Mononuclear cell (primary cell): ENCODE measurements around the gene GTSE1. TPM values are rescaled to one million over a fixed set of nuclear protein-coding genes. Genes with fewer than 3 reads are reported as not detected.

Experiments
- H3K27me3 ChIP-seq: 2 replicates; pipeline ENCODE4 v1.6.0; 2011; ENCODE audit warnings: low read length, control low read depth; ENCODE audit not compliant: insufficient read depth
- H3K4me1 ChIP-seq: 2 replicates; pipeline ENCODE4 v1.5.1; 2011; ENCODE audit warnings: mild to moderate bottlenecking, low read length, control low read depth; ENCODE audit not compliant: insufficient read depth
- H3K4me3 ChIP-seq: 2 replicates; pipeline ENCODE4 v1.5.1; 2011; ENCODE audit warnings: mild to moderate bottlenecking, low read length, moderate library complexity
- H3K9me3 ChIP-seq: 2 replicates; pipeline ENCODE4 v1.5.1; 2011; ENCODE audit warnings: low read depth, mild to moderate bottlenecking, control low read depth, low read length
- total RNA-seq: library from RNA; depleted of rRNA; stranded (reverse); fragments of >200 nt; gene quantifications from one replicate; pipeline ENCODE4 v1.2.3, GENCODE V29; 2012

Gene GTSE1
- total RNA-seq, 1 donor = 0.52 TPM

DNA sequence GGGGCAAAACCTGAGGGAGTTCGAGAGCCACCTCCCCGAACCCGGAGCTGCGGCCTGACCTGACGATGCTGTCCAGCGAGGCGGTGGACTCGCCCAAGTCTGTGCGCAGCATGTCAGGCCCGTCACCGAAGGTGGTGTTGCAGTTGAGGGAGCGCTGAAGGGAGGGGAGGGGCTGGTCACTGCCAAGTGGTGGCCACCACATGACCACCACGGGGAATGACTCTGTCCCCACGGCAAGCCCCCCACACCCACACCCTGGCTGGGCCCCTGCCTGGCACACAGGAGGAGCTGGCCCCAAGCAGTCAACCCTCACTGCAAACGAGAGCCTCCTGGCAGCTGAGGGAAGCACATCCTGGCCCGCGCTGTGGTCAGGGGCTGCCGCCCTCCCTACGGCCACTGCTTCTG is 69.7 kb downstream of the GTSE1 start:
- H3K4me1 ChIP-seq = peaks cover 17% of the 10 kb centered on the region
- no peaks in the 10 kb centered on the region for H3K9me3 ChIP-seq
- H3K27me3 ChIP-seq = no peaks in the 10 kb centered on the region
- H3K4me3 ChIP-seq = no peak overlapping the region

DNA sequence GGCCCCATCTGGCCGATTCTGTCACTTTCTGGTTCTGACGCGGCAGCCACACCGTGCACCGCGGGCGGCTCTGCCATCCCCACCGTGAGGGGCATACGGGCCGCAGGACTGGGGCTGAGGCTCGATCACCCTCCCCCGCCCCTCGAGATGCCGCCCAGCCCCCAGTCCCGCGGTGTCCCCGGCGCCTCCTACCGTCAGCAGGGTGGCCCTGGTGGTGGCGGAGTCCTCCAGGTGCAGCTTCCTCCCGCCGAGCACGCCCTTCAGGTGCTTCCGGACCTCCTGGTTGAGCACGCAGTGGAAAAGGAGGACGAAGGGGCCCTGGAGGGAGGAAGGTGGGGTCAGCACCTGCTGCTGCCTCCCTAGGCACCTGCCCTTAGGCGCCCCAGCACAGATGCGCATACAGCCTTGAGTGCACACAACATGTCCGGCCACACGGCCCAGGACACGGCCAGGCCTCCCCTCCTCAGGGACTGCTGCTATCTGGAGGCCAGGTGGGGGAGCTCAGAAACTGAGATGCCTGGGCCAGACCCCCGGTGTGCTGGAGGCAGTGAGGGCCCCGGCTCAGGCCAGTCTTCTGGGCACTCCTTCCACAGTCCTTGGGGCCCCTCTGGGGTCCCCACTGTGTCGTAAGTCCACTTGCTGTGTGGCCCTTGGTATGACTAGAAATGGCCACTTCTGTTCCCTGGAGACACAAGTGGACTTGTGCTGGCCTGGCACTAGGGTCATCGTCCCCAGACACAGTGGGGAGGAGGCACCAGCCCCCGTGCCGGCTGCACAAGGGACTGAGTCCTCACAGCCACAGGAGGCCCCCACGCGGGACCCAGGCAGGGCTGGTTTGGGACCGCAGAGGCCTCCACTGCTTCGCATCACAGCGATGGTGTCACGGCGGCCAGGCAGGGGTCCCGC is 70.4 kb downstream of the GTSE1 start:
- Histone ChIP-seq H3K9me3 (no peaks in the 10 kb centered on the region), H3K27me3 (no peaks in the 10 kb centered on the region), H3K4me3 (peak overlapping the region; percentile 13), H3K4me1 (peaks cover 22% of the 10 kb centered on the region)

GRCh38 chr22:46367707-46368191 is 71.1 kb downstream of the GTSE1 start:
- H3K27me3 ChIP-seq = no peaks in the 10 kb centered on the region
- H3K4me3 ChIP-seq = peak overlapping the region; percentile 13
- no peaks in the 10 kb centered on the region for H3K9me3 ChIP-seq
- H3K4me1 ChIP-seq = peaks cover 23% of the 10 kb centered on the region

DNA sequence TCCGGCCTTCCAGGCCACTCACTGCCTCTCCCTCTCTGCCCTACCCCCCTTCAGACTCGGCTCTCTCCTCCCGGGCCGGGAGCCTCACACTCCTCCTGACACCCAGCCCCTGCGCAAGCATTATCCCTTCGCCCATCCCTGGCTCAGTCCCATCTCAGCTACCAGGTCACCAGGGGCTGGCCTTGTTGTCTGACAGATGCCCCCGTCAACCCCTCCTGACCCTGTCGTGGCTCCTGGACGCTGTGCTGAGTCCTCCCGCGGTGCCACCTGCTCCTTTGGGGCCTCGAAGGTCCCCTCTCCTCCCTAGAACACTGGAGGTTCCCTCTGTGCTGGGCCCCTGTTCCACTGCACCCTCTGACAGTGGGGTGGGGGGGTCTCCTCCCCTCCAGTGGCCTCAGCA is 71.8 kb downstream of the GTSE1 start:
- Histone ChIP-seq H3K4me3 (no peak overlapping the region), H3K4me1 (peaks cover 26% of the 10 kb centered on the region), H3K9me3 (no peaks in the 10 kb centered on the region), H3K27me3 (no peaks in the 10 kb centered on the region)

DNA sequence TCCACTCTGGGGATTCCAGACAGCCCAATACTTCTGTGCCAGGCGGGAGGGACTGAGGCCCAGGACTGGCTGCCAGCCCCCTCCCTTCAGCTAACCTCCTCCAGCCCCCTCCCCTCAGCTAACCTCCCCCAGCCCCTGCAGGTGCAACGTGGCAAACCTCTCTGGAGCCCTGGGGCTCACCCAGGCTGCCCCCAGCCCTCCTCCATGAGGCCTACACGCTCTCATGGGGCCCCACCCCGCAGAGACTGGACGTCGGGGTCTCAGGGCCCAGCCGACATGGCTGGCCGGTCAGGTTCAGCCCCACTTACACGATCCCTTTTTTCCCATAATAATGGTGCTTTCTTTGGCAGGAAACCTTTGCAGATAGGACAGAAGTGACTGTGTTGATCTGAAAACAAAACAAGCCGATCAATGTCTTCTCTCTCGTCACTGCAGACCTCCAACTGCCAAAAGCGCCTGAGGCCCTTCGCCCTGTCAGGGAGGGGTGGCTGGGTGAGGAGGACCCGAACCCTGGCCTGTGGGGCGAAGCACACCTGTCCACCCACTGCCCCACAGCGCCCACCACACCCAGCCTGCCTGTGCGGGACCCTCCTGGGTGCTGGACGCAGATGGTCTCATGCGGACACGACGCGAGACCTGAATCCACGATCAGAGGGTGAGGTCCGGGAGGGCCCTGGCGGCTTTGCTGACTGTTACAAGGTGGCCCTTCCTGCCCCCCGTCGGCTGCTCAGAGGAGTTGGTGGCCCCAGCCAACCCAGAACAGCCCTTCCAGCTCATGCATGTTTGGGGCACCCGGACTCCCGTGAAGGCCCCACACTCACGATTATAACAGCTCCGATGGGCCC is 72.4 kb downstream of the GTSE1 start:
- Histone ChIP-seq H3K27me3 (no peaks in the 10 kb centered on the region), H3K4me3 (no peak overlapping the region), H3K9me3 (no peaks in the 10 kb centered on the region), H3K4me1 (peaks cover 32% of the 10 kb centered on the region)

GRCh38 chr22:46369716-46370583 is 73.3 kb downstream of the GTSE1 start:
- H3K9me3 ChIP-seq = no peaks in the 10 kb centered on the region
- peaks cover 38% of the 10 kb centered on the region for H3K4me1 ChIP-seq
- no peak overlapping the region for H3K4me3 ChIP-seq
- H3K27me3 ChIP-seq = no peaks in the 10 kb centered on the region

- peaks cover 38% of the 10 kb centered on the region for H3K4me1 ChIP-seq
- H3K9me3 ChIP-seq = no peaks in the 10 kb centered on the region
- no peaks in the 10 kb centered on the region for H3K27me3 ChIP-seq
- no peak overlapping the region for H3K4me3 ChIP-seq
Measured at GRCh38 chr22:46370584-46371291, 74.1 kb downstream of the GTSE1 start.

- Histone ChIP-seq H3K9me3 (no peaks in the 10 kb centered on the region), H3K4me1 (peaks cover 38% of the 10 kb centered on the region), H3K27me3 (no peaks in the 10 kb centered on the region), H3K4me3 (no peak overlapping the region)
Measured at GRCh38 chr22:46371623-46372226, 75.1 kb downstream of the GTSE1 start.

DNA sequence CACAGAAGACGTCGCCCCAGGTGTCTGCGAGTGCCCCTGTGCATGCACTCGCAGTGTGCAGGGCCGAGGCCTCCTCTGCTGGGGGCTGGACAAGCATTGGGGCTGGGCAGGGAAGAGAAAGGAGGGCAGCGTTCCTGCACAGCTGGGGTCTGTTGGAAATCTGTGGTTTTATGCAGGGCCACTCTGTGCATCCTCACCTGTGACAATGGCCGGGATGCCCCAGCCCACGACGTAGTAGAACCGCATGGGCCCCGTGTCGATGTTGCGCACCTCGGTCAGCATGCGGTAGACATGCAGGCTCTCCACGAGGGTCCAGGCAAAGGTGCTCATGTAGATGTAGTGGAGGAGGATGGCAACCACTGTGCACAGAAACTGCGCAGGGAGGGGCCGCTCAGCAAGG is 76.0 kb downstream of the GTSE1 start:
- peaks cover 33% of the 10 kb centered on the region for H3K4me1 ChIP-seq
- no peaks in the 10 kb centered on the region for H3K9me3 ChIP-seq
- no peaks in the 10 kb centered on the region for H3K27me3 ChIP-seq
- H3K4me3 ChIP-seq = no peak overlapping the region

DNA sequence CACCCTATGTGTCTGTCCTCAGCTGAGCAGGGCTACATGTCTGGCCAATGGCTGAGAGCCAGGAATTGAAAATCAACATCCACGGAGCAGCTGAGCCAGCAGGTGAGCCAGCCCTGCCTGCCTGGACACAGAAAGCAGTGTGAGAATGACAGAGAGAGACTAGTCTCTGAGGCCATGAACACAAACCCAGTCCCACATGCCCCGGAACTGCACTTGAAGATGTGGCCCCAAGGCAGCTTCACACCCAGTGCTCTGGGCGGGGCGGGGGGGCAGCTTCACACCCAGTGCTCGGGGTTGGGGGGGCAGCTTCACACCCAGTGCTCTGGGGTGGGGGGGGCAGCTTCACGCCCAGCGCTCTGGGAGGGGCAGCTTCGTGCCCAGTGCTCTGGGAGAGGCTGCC is 76.5 kb downstream of the GTSE1 start:
- H3K4me3 ChIP-seq = no peak overlapping the region
- no peaks in the 10 kb centered on the region for H3K9me3 ChIP-seq
- H3K4me1 ChIP-seq = peaks cover 33% of the 10 kb centered on the region
- no peaks in the 10 kb centered on the region for H3K27me3 ChIP-seq

- peaks cover 33% of the 10 kb centered on the region for H3K4me1 ChIP-seq
- no peak overlapping the region for H3K4me3 ChIP-seq
Measured at GRCh38 chr22:46373921-46374662, 77.4 kb downstream of the GTSE1 start.

GRCh38 chr22:46374663-46375474 is 78.2 kb downstream of the GTSE1 start:
- Histone ChIP-seq H3K4me1 (peaks cover 33% of the 10 kb centered on the region), H3K4me3 (no peak overlapping the region), H3K27me3 (no peaks in the 10 kb centered on the region), H3K9me3 (no peaks in the 10 kb centered on the region)

More at GRCh38 chr22:46373921-46374662, 77.4 kb downstream of the GTSE1 start:
- no peaks in the 10 kb centered on the region for H3K9me3 ChIP-seq
- H3K27me3 ChIP-seq = no peaks in the 10 kb centered on the region
